ENCODE results near the gene HOOK2.
A peak's percentile ranks its signal among the peaks of the same experiment; 100 is the strongest.
"Not testable (repeated sequence)": the region's sequence is repeated elsewhere in the genome, so short reads cannot be mapped to it uniquely, and the experiment has no call there.

The HOOK2 gene

DNA sequence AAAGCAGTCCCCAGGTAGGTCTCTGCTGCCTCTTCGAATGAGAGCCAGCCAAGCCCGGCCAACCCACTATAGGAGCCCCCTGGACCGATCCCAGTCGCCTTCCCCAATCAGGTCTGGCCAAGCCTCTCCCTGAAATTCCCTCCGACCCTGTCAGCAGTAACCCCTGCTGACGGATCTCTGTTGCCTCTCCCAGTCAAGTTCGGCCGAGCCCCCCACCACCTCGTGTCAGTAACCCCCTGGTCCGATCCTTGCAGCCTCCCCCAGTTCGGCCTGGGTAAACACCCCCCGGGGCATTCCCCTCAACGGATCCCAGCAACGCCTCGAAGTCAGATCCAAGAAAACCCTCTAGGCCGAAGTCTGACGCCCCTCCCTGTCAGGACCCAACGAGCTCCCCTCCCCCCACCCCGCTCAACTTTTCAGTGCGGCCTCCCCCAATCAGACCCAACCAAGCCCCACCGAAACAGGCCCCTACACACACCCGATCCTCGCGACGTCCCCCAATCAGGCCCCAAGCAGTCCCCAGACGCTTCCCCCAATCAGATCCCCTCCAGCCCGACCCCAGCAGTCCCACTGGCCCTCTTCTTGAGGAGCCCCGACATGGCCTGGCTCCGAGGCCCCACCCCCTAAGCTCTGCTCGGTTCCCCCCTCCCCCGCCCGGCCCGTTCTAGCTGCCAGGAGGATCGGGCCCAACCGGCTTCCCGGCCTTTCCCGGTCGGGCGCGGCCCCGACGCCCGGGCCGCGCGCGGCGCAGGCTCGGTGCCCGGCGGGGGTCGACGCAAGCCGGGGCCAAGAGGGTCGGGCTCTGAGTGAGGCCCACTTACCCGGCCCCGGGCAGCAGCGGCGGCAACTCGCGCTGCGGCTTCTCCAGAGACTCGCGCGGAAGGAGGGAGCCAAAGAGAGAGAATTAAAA, 53.4 kb downstream of the HOOK2 start:
- peak; percentile 74 for DNase-seq (ENCODE audit: low read depth)

DNA sequence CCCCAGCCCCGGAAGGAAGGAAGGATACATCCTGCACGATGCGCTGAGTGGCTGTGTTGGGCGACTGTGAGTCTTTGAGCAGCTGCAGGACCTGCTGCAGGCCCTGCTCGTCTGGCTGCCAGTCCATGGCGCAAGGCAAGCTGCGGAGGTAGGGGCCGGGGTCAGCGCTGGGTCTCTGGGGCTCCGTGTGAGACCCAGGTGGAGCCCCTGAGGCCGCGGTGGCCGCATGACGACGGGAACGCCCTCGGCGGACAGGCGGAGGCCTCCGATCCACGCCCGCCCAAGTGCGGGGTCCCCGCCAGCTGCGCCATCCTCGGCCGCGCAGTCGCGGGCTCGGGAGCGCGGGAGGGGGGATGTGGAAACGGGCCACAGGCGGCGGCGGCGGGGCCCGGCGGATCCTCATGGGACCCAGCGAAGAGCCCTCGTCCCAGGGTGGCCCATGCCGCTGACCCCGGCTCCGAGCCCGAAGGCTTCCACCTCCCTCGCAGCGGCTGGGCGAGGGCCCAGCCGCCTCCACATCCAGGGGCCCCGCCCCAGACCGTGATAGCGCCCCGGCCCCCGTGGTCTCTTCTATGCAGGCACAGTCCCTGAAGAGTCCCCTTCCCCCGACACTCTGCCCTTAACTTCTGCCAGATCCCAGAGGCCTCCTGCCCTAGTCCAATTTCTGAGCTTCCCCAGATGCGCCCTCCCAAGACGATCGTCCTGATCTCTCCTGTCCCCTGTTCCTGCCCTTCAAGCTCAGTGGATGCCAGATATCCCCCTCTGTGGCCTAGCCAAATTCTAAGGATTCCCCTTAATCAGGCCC, 54.3 kb downstream of the HOOK2 start:
- DNase-seq (ENCODE audit: low read depth): no peak

DNA sequence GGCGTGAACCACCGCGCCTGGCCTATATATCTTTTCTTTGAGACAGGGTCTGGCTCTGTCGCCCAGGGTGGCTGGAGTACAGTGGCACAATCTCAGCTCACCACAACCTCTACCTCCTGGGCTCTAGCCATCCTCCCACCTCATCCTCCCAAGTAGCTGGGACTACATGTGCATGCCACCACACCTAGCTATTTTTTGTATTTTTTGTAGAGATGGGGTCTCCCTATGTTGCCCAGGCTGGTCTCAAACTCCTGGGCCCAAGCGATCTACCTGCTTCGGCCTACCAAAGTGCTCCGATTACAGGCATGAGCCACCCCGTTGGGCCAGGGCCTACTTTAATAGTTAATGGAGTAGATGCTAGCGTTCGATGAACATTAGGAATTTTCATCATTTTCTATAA, 55.1 kb downstream of the HOOK2 start:
- DNase-seq (ENCODE audit: low read depth): no peak

DNA sequence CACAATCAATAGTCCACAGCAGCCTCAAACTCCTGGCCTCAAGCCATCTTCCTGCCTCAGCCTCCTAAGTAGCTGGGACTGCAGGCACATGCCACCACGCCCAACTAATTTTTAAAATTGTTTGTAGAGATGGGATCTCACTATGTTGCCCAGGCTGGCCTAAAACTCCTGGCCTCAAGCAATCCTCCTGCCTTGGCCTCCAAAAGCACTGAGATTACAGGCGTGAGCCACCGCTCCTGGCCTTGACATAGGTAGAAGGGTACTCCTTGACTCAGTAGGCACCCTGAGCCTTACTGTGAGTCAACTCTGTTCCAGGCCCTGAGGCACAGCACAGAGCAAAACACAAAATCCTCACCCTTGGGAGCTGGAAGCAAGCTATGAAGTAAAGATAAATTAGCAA, 59.4 kb downstream of the HOOK2 start:
- no peak for DNase-seq (ENCODE audit: low read depth)

DNA sequence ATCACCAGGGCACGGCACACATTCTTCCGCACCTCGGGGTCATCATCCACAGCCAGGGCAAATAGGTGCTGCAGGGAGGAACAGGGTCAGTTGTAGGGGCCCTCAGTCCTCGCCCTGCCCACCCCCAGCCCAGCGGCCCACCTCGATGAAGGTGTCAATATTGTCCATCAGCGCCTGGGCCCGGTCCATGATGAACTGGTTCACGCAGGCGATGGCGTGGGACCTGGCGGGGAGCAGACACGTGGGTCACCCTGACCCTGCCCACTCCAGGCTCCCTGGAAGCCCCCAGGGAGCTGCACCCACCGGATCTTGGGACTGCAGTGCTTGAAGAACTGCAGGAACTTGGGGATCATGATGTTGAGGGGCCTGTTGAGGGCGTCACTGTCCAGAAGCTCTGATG, 60.2 kb downstream of the HOOK2 start:
- no peak for DNase-seq (ENCODE audit: low read depth)

DNA sequence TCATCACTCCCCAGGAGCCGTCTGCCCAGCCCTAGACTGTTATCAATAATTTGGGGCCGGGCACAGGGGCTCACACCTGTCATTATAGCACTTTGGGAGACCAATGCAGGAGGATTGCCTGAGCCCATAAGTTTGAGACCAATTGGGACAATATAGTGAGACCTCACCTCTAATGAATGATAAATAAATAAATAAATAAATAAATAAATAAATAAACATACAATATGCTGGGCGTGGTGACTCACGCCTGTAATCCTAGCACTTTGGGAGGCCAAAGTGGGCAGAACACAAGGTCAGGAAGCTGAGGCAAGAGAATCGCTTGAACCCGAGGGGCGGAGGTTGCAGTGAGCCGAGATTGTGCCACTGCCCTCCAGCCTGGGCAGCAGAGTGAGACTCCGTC, 62.0 kb downstream of the HOOK2 start:
- DNase-seq (ENCODE audit: low read depth): not testable (repeated sequence)

All from fibroblast of gingiva (primary cell).